ENCODE measurements around the gene CCNC.

Gene CCNC

DNA sequence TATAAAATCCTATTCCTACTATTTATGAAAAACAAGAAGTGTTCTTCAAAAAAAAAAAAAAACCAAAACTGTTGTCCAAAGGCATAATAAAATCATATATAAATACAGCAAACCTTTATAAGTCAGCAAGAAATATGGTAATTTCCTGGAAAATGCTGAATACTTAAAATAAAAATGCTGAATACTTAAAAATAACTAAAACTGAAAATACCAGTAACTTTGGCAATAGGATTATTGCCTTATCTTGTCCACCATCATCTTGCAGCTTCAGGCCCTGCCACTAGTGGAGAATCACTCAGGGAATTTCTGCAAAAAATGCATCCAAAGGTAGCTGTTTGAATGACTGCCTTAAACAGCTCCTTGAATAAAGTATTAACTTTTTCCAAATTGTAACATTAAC lies 24.5 kb downstream of the CCNC start:
- no peak for DNase-seq

DNA sequence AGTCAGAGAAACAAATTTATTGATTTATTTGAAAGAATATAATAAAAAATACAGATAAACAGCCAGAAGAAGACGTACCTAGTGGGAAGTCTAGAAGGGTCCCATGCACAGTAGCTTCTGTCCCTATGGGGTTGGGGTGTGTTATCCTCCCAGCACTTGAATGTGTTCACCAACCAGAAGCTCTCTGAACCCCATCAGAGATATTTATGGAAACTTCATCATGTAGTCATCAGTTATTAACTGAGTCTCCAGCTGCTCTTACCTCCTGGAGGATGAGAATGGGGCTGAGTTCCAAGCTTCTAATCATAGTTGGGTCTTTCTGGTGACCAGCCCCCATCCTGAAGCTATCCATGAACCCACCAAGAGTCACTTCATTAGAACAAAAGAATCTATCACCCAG lies 37.8 kb downstream of the CCNC start:
- DNase-seq: no peak

DNA sequence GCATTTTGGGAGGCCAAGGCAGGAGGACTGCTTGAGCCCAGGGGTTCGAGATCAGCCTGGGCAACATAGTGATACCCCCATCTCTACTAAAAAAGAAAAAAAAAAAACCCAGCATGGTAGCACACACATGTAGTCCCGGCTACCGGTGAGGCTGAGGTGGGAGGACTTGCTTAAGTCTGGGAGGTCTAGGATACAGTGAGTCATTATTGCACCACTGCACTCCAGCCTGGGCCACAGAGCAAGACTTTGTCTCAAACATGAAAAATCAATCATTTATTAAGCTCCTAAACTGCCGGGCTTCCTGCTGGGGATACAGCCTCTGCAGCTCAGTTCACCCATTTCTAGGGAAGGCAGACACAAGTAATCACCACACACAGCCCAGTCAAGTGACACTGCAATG lies 45.9 kb downstream of the CCNC start:
- DNase-seq: no peak

DNA sequence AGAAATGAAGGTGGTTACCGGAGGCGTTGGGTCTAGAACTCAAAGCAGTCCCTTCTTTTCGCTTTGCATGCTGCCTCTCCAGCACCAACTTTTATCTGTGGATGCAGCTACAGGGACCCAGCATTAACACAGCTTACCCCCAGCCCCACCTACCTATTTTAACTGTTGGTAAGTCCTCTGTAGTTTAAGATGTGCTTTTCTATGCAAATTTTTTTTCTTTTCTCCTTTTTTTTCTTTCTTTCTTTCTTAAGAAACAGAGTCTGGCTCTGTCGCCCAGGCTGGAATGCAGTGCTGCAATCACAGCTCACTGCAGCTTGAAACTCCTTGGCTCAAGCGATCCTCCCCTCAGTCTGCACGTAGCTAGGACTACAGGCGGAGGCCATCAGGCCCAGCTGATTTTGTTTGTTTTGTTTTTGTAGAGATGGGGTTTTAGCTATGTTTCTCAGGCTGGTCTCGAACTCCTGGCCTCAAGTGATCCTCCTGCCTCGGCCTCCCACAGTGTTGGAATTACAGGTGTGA lies 46.8 kb downstream of the CCNC start:
- no peak for DNase-seq

DNA sequence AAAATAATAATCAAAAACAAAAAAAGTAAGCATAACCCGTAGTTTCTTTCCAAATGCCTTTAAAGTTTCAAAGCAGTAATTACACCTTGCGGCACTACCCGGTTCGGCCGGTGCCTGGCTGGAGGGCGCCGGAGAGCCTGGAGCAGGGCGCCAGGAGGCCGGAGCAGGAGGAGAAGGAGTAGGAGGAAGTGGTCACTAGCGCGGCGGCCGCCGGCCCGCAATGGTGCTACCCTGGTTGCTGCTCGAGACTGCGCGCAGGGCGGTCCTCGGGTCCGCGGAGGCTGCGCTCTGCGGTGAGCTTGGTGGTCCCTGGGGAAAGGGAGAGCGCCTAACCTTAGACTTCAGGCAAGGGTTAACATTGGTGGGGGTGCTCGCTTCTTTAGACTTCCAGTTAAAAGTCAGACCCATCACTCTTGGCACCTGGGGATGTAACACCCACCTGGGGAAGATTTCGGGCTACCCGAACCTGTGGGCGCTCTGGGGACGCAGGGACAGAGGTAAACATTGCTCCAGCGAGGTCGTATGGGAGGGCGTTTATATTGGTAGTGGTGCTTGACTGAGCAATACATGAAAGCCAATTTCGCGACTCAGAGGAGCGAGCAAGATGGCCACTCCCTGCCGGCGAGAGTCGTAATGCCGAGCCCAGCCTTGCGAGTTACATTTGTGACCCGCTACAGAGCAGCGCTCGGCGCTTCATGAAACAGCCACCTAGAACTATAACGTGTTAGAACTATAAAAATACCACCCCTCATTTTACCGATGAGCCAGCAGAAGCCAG lies 47.4 kb downstream of the CCNC start:
- DNase-seq: peak; percentile 38 to 59

DNA sequence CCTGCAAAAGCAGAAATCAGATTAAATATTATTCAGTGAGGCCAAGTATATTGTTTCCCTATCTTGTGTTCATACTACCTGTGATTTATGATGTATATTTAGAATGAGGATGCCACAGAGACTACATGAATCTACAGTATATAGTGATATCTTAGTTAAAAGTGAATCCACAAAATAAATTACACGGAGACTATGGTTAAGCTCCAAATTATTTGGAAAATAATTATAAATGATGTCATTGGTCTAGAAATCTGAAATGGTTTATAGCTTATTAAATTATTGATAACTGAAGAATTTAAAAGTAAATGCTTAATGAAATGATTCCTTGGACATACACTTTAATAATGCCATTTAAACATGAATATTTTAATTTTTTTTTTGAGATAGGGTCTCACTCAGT lies 49.0 kb downstream of the CCNC start:
- no peak for DNase-seq

DNA sequence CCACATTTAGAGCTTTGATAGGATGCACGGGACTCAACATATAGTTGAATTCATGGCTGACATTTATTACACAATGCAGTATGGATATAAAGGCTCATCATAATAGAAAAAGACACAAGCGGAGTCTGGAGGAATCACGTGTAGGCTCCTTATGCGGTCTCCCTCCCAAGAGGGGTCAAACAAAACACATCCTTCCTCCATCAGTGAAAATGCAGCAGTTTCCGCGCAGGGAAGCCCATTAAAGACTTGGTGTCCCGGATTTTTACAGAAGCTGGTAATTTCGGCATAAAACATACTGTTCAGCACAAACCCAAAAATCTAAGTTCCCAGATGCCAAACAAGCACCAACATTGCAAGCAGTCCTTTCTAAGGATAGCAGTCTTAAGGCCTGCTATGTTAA lies 54.4 kb downstream of the CCNC start:
- DNase-seq: no peak

DNA sequence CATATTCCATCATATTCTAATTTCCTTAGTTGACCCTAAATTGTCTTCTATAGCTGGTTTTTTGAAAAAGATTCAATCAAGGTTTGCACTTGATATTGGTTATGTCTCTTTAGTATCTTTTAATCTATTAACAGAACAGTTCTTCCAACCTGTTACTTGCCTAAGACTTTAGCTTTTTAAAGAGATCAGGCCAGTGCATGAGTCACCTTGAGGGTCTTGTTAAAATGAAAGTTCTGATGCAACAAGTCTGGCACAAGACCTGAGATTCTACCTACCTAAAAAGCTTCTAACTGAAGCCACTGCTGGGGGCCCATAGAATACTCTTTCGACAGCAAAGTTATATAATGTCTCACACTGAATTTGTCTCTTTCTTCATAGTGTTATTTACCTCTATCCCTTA lies 56.4 kb downstream of the CCNC start:
- no peak for DNase-seq

DNA sequence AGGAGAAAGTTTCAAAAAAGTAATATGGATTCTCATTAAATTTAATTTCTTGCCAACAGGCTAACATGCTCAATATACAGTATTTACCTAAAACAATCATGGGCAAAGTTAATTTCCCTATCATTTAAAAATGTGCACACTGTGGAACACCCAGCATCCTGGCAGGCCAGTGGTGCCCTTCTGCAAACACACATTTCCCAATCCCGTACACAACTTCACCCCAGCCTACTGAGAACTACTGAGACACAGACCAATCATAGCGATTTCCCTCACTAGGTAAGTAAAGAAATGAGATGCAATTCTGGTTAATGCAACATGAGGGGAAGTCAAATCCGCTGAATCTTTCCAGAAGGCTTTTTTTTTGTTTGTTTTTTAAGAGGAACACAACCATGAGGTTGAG lies 60.8 kb downstream of the CCNC start:
- DNase-seq: no peak

DNA sequence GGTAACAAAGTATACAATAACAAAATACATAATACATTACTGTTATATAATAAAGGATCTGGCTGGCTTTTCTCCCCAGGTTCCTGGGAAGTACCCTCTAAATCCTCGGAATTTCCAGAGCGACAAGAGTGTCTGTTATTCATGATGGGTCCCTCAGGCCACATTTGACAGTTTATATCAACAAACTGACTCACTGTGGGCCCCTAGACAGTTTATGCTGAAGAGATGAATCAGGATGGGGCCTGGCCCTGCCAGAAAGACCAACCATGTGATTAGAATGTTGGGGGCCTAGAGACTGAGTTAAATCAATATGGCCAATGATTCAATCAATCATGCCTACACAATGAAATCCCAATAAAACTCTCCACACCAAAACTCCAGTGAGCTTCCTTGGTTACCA lies 66.7 kb downstream of the CCNC start:
- DNase-seq: no peak

DNA sequence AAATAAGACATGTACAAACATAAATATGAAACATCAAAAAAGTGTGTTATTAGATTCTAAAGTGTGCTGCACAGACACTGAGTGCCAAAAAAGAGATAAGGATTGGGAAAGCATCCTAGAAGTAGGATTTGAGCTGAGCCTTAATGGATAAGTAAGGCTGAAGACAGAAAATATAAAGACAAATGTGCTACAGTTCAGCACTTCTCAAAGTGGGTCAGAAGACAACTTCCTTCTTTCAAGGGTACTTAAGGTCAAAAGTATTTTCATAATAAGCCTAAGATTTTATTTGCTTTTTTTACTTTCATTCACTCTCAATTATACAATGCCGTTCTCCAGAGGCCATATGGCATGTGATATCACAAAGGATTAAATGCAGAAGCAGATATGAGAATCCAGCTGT lies 70.0 kb downstream of the CCNC start:
- no peak for DNase-seq

DNA sequence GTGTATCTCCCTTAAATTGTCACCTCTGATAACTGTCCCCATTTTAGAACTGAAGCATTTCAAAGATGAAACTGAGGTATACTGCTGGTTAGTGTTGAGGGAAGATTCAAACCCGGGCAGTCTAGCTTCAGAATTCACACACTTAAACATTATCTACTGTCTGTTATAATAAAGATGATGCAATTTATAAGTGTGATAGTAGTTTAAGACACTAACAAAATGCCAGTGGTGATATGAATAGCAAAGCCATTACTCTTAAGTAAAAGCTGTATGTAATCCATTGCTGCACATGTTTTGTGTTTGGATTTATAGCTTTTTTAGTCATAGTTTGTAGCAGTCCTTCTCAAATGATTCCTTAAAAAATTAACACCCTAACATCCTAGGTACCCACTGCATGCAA lies 73.0 kb downstream of the CCNC start:
- DNase-seq: no peak
